Mesenchymal stem cell (in vitro differentiated cells and primary cell): ENCODE data around the gene ERICH2. TPM values are rescaled to one million over a fixed set of nuclear protein-coding genes. Genes with fewer than 3 reads are reported as not detected.

Experiments used
- DNase-seq: peaks from one replicate; pipeline ENCODE4 v3.0.0-alpha.2; 2013
- H2AFZ ChIP-seq: one replicate; pipeline ENCODE4 v1.6.1; 2013; ENCODE audit warnings: low read depth, mild to moderate bottlenecking, control low read depth, inconsistent platforms, low read length, moderate library complexity
- H2AK5ac ChIP-seq: 2 replicates; pipeline ENCODE4 v1.6.1; 2013; ENCODE audit warnings: low read length, moderate library complexity, mild to moderate bottlenecking, inconsistent platforms; ENCODE audit not compliant: severe bottlenecking
- H2BK120ac ChIP-seq: one replicate; pipeline ENCODE4 v1.6.1; 2013; ENCODE audit warnings: low read depth, mild to moderate bottlenecking, inconsistent platforms, low read length, moderate library complexity
- H2BK12ac ChIP-seq, 2 experiments: one replicate each; pipeline ENCODE4 v1.6.1; 2013; ENCODE audit warnings: inconsistent platforms in 2 of 2, low read length in 2 of 2, mild to moderate bottlenecking in 2 of 2, moderate library complexity in 2 of 2, control low read depth in 1 of 2
- H2BK15ac ChIP-seq: one replicate; pipeline ENCODE4 v1.6.1; 2013; ENCODE audit warnings: mild to moderate bottlenecking, low read depth, inconsistent platforms; ENCODE audit not compliant: poor library complexity, severe bottlenecking
- H2BK5ac ChIP-seq: 2 replicates; pipeline ENCODE4 v1.6.1; 2013; ENCODE audit warnings: low read depth, mild to moderate bottlenecking, low read length, control low read depth, inconsistent platforms; ENCODE audit not compliant: poor library complexity, severe bottlenecking
- H3K14ac ChIP-seq, 2 experiments: one replicate each; pipeline ENCODE4 v1.6.1; 2013; ENCODE audit warnings: inconsistent platforms in 2 of 2, low read length in 2 of 2, control low read depth in 1 of 2, mild to moderate bottlenecking in 1 of 2, moderate library complexity in 1 of 2
- H3K18ac ChIP-seq, 2 experiments: one replicate each; pipeline ENCODE4 v1.6.1; 2013; ENCODE audit warnings: inconsistent platforms in 2 of 2, low read length in 2 of 2, control low read depth in 1 of 2, low read depth in 1 of 2, mild to moderate bottlenecking in 1 of 2
- H3K23ac ChIP-seq, 2 experiments: one replicate each; pipeline ENCODE4 v1.6.1; 2013; ENCODE audit warnings: inconsistent platforms in 2 of 2, low read length in 2 of 2, mild to moderate bottlenecking in 2 of 2, moderate library complexity in 2 of 2, control low read depth in 1 of 2
- H3K27ac ChIP-seq: 2 replicates; pipeline ENCODE4 v1.5.1; 2013; ENCODE audit warnings: mild to moderate bottlenecking, moderate library complexity, low read length, control low read depth, inconsistent platforms; ENCODE audit not compliant: poor library complexity, severe bottlenecking
- H3K27me3 ChIP-seq, 2 experiments: 2 replicates each; pipeline versions ENCODE4 v1.6.1 to v1.7.0; 2013; ENCODE audit warnings: low read length in 2 of 2, mild to moderate bottlenecking in 2 of 2, moderate library complexity in 2 of 2, control low read depth in 1 of 2, inconsistent platforms in 1 of 2; ENCODE audit not compliant: control insufficient read depth in 1 of 2, insufficient read depth in 1 of 2
- H3K36me3 ChIP-seq, 2 experiments: 2 replicates each; pipeline versions ENCODE4 v1.6.1 to v1.7.0; 2013; ENCODE audit warnings: low read length in 2 of 2, control low read depth in 1 of 2, inconsistent platforms in 1 of 2, low read depth in 1 of 2, mild to moderate bottlenecking in 1 of 2; ENCODE audit not compliant: insufficient read depth in 2 of 2, control insufficient read depth in 1 of 2
- H3K4ac ChIP-seq, 2 experiments: one replicate each; pipeline ENCODE4 v1.6.1; 2013; ENCODE audit warnings: inconsistent platforms in 2 of 2, low read length in 2 of 2, mild to moderate bottlenecking in 2 of 2, moderate library complexity in 2 of 2, control low read depth in 1 of 2, low read depth in 1 of 2
- H3K4me1 ChIP-seq: 2 replicates; pipeline ENCODE4 v1.6.1; 2013; ENCODE audit warnings: low read depth, low read length, control low read depth; ENCODE audit not compliant: control insufficient read depth, insufficient read depth
- H3K4me2 ChIP-seq: 2 replicates; pipeline ENCODE4 v1.6.1; 2013; ENCODE audit warnings: low read length, mild to moderate bottlenecking, inconsistent platforms; ENCODE audit not compliant: poor library complexity, severe bottlenecking
- H3K4me3 ChIP-seq, 2 experiments: 2 replicates each; pipeline versions ENCODE4 v1.5.1 to v1.7.0; 2013; ENCODE audit warnings: low read length in 2 of 2, mild to moderate bottlenecking in 2 of 2, control low read depth in 1 of 2, low read depth in 1 of 2; ENCODE audit not compliant: insufficient read depth in 1 of 2
- H3K79me1 ChIP-seq: replicated peaks from 2 replicates; pipeline ENCODE4 v1.6.1; 2013; ENCODE audit warnings: mild to moderate bottlenecking, control low read depth, low read length, inconsistent platforms; ENCODE audit not compliant: poor library complexity, severe bottlenecking
- H3K9ac ChIP-seq: 2 replicates; pipeline ENCODE4 v1.7.0; 2013; ENCODE audit warnings: mild to moderate bottlenecking, low read length, moderate library complexity
- H3K9me3 ChIP-seq: 2 replicates; pipeline ENCODE4 v1.7.0; 2013; ENCODE audit warnings: mild to moderate bottlenecking, low read length; ENCODE audit not compliant: control insufficient read depth
- H4K8ac ChIP-seq: one replicate; pipeline ENCODE4 v1.6.1; 2013; ENCODE audit warnings: inconsistent platforms, mild to moderate bottlenecking, low read length, moderate library complexity
- H4K91ac ChIP-seq: one replicate; pipeline ENCODE4 v1.6.1; 2013; ENCODE audit warnings: mild to moderate bottlenecking, low read length, inconsistent platforms
- WGBS: methylation state at CpG from one replicate; pipeline ENCODE4 v1.1.7; 2013; ENCODE audit warnings: mixed read lengths; 5-methylcytosine and 5-hydroxymethylcytosine counted together
- polyA plus RNA-seq, 2 experiments: library from polyadenylated mRNA; stranded (reverse); fragments of 200-250 nt; gene quantifications; one replicate each; pipeline ENCODE4 v1.2.3, GENCODE V29; 2013

ERICH2 gene
- 0.28 TPM for polyA plus RNA-seq (2013, experiment 1 of 2)
- not detected for polyA plus RNA-seq (2013, experiment 2 of 2)

GRCh38 chr2:170770008-170770605, at the start of gene ERICH2:
ERICH2 (plus strand) TSS chr2:170770378; CDS start chr2:170770682, 304 bp downstream.
- Histone ChIP-seq H2BK12ac (peak within 1 kb of the TSS in 1 of 2 experiments; percentile 33), H3K4me3 (peak within 1 kb of the TSS; percentile 64 to 86), H2BK15ac (no peak within 1 kb of the TSS), H3K9ac (peak within 1 kb of the TSS; percentile 91), H3K4me1 (peaks cover 5% of the 10 kb centered on the region), H4K91ac (no peak within 1 kb of the TSS), H2AFZ (peak within 1 kb of the TSS; percentile 83), H3K79me1 (no peaks in the 10 kb centered on the region), H3K23ac (no peak within 1 kb of the TSS), H3K14ac (peak within 1 kb of the TSS in 1 of 2 experiments; percentile 23), H3K9me3 (no peaks in the 10 kb centered on the region), H2BK5ac (peak within 1 kb of the TSS; percentile 38), H3K27ac (no peak within 1 kb of the TSS), H4K8ac (peak within 1 kb of the TSS; percentile 75), H2AK5ac (no peak within 1 kb of the TSS), H3K36me3 (no peaks in the 10 kb centered on the region), H2BK120ac (no peak within 1 kb of the TSS), H3K27me3 (peaks cover 0 to 12% of the 10 kb centered on the region in 2 experiments), H3K18ac (peak within 1 kb of the TSS; percentile 52 to 84), H3K4ac (no peak within 1 kb of the TSS), H3K4me2 (peak within 1 kb of the TSS; percentile 91)
- 12% methylated on average over 13 of the region's 13 CpGs for WGBS
- DNase-seq: peak; percentile 72

GRCh38 chr2:170721678-170722077, 48.5 kb upstream of the ERICH2 start:
- Histone ChIP-seq H2BK12ac (no peak overlapping the region), H3K4me3 (no peak overlapping the region), H3K4me2 (no peak overlapping the region), H3K9ac (no peak overlapping the region), H3K4ac (no peak overlapping the region), H3K36me3 (no peaks in the 10 kb centered on the region), H4K8ac (no peak overlapping the region), H3K27me3 (peaks cover 21 to 28% of the 10 kb centered on the region in 2 experiments), H3K4me1 (peaks cover 7% of the 10 kb centered on the region), H2BK5ac (no peak overlapping the region), H2AFZ (no peak overlapping the region), H3K23ac (no peak overlapping the region), H2BK120ac (no peak overlapping the region), H3K9me3 (no peaks in the 10 kb centered on the region), H4K91ac (no peak overlapping the region), H3K14ac (no peak overlapping the region), H2AK5ac (no peak overlapping the region), H3K18ac (no peak overlapping the region), H3K27ac (no peak overlapping the region), H2BK15ac (no peak overlapping the region), H3K79me1 (no peaks in the 10 kb centered on the region)
- WGBS: 100% methylated on average over 1 of the region's 3 CpGs
- DNase-seq: no peak

- Histone ChIP-seq H3K9ac (no peak overlapping the region), H3K27ac (no peak overlapping the region), H3K18ac (no peak overlapping the region), H3K14ac (no peak overlapping the region), H3K23ac (no peak overlapping the region), H4K91ac (no peak overlapping the region), H4K8ac (no peak overlapping the region), H3K4me2 (no peak overlapping the region), H2BK120ac (no peak overlapping the region), H3K4me1 (peaks cover under 1% of the 10 kb centered on the region), H3K27me3 (peaks cover 16 to 22% of the 10 kb centered on the region in 2 experiments), H3K4me3 (no peak overlapping the region), H3K36me3 (no peaks in the 10 kb centered on the region), H2BK12ac (no peak overlapping the region), H2BK5ac (no peak overlapping the region), H3K4ac (no peak overlapping the region), H2BK15ac (no peak overlapping the region), H2AFZ (no peak overlapping the region), H3K79me1 (no peaks in the 10 kb centered on the region), H3K9me3 (no peaks in the 10 kb centered on the region), H2AK5ac (no peak overlapping the region)
- no peak for DNase-seq
Measured at GRCh38 chr2:170722301-170722700, 47.9 kb upstream of the ERICH2 start.

GRCh38 chr2:170723446-170723958, 46.7 kb upstream of the ERICH2 start:
- Histone ChIP-seq H2BK120ac (no peak overlapping the region), H2BK5ac (no peak overlapping the region), H2AK5ac (no peak overlapping the region), H3K79me1 (no peaks in the 10 kb centered on the region), H3K36me3 (no peaks in the 10 kb centered on the region), H3K14ac (no peak overlapping the region), H4K8ac (no peak overlapping the region), H3K4me1 (no peaks in the 10 kb centered on the region), H3K23ac (no peak overlapping the region), H3K9ac (no peak overlapping the region), H3K4me2 (no peak overlapping the region), H2AFZ (no peak overlapping the region), H3K9me3 (no peaks in the 10 kb centered on the region), H4K91ac (no peak overlapping the region), H3K27me3 (peaks cover 11 to 12% of the 10 kb centered on the region in 2 experiments), H3K4me3 (no peak overlapping the region), H2BK12ac (no peak overlapping the region), H3K27ac (no peak overlapping the region), H3K18ac (no peak overlapping the region), H3K4ac (no peak overlapping the region), H2BK15ac (no peak overlapping the region)
- DNase-seq: no peak
- WGBS: 60% methylated on average over 2 of the region's 2 CpGs
